Left ventricle myocardium superior (tissue), 1 donor: ENCODE results near the gene TNFAIP8. TPM values are rescaled to one million over a fixed set of nuclear protein-coding genes. Genes with fewer than 3 reads are reported as not detected.

Experiments used
- ATAC-seq: fragments of 200-7000 bp; cut with Tn5 transposase; one replicate; pipeline ENCODE4 v1.9.1; 2020; ENCODE audit warnings: mild to moderate bottlenecking, moderate library complexity
- DNase-seq: peaks from one replicate; pipeline ENCODE4 v3.0.0-alpha.2; 2020
- intact Hi-C: fragments of 100-400 bp; cut with micrococcal nuclease; formaldehyde crosslinking; loops from one replicate; pipeline ENCODE4 v1.11.0; 2022
- total RNA-seq: library from RNA; stranded (reverse); fragmentation: NEBNext Ultra II Directional; extraction: Animal tissue kit (Norgen Biotek cat#: 25700); gene quantifications from one replicate; pipeline ENCODE4 v1.2.1, GENCODE V29; 2021
- donor health status: DM: no; HTN: yes; CAD: no; lungs with severe emphysema.

TNFAIP8 gene
- total RNA-seq, 1 donor from 2014 or later: 16.3 TPM

DNA sequence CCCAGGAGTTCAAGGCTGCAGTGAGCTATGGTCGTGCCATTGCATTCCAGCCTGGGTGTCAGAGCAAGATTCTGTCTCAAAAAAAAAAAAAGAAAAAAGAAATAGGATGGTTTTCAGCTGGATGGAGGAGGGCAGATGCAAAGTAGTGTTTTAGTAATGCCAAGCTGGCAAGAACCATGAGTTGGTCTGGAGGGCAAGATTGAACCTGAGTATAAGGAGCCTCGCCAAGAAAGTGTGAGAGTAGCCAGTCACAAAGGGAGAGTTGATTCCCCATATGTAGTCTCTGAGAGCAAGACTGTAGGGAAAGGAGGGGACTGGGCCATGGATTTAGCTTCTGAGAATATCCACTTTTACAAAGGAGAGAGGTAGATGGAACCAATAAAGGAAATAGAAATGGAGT is 6.9 kb downstream of the TNFAIP8 start:
- ATAC-seq: no peak
- intact Hi-C loops: no loop called here
- no peak for DNase-seq

DNA sequence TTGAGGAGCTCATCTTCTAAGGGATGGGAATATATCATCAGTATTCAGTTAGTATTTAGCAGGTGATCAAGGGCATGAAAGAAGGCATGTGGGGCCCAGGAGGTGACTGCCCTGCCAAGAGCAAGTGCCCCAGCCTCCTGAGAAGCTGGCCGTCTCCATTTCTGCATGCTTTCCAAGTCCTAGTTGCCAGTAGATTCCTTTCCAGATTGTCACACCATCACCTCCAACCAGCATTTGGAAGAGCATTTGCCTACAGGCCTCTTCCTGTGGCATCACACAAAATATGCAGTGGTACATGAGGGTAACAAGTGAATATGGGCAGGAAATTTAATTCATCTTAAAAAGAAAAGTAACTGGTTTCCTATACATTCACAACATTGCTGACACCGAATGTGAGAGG is 7.5 kb downstream of the TNFAIP8 start:
- no peak for ATAC-seq
- no peak for DNase-seq
- intact Hi-C loops: no loop called here

DNA sequence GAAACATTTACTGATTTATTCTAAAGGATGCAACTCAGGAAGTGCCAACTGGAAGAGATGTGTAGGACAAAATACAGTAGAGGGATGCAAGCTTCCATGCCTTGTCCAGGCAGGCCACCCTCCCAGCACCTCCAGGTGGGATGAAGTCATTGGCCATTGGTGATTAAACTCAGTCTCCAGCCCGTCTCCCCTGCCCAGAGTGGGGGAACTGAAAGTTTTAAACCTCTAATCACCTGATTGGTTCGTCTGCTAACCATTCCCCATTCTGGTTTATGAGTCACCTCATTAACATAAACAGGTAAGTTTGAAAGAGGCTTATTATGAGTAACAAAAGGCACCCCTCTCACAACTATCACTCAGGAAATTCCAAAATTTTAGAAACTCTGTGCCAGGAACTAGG is 8.1 kb downstream of the TNFAIP8 start:
- intact Hi-C loops: no loop called here
- no peak for ATAC-seq

DNA sequence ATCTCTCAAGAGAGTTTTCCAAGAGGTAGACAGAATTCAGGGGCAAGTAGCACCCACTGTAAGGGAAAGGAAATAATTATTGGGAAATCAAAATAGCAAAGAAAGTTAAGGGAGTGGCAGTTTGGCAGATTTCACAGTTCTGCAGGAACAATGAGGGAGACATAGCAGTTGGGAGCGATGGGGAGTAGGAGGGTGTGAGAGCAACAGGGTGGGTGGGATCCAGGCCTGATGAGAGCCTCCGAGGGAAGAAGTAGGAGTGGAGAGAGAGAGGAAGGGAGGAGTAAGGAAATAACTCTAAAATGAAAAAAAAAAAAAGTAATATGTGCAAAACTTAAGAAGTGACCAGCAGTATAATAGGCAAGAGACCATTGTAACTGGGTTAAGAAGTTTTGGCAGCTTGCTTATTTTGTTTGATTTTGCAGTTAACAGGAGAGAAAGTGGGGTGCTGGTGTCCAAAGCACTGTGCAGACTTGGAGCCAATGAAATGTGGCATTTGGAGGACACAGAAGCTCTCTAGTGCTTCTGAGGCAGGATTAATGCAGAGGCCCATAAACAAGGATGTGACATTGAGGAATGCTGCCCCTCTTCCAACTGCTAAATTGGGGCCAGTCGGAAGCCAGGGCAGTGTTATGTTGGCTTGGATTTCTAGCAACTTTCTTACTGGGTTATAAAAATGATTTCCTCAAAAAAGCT is 10.2 kb downstream of the TNFAIP8 start:
- peak; percentile 44 for ATAC-seq
- intact Hi-C loops: no loop called here
- DNase-seq: no peak

More for the DNA sequence above, 8.1 kb downstream of the TNFAIP8 start:
- DNase-seq: no peak

DNA sequence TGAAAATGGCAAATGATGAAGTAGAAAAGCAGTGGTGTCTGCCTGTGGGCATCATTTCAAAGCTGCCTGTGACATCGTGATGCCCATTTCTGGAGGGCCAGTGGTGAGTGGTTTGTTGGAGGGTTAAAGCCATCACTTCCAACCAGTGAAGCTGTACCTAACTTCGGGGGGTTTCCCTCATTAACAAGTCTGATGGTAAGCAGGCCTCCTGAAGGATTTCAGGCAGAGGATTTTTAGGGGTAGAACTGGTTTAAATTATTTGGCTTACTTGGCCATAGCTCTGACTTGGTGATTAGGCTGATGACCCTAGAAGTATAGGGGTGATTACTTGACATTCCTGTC is 10.7 kb downstream of the TNFAIP8 start:
- no peak for ATAC-seq
- intact Hi-C loops: no loop called here
- no peak for DNase-seq

DNA sequence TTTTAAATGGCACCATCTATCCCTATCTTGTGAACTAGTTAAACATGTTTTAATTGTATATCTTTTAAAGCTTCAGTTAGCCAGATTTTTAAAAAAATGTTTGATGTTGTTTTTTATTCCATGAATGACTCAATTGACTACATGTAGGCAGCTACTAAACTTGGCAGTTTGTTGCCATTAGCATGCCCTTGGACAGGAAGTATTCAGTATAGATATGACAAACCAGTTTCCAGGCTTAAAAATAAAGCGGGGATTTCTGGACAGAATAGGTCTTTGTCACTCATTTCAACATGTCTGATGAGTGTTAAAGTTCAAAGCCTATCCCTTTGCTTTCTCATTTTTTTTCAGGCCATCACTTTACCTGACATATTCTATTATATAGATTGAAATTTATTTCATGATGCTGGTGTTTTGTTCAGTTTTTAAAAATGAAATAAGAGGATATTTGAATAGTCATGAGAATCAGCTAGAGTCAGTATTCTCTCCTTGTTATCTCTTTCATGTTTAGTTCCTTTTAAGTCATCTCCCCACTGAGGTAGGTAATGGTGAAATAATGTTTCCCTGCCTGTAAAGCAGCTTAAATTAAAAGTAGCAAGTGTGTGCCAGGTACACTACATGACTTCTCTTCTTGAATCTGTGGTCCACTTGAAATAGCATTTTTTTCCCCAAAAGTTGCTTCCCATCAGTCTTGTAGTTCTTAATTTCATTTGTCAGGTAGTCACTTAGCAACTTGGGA is 11.9 kb downstream of the TNFAIP8 start:
- no peak for ATAC-seq
- DNase-seq: no peak
- intact Hi-C loops: no loop called here

DNA sequence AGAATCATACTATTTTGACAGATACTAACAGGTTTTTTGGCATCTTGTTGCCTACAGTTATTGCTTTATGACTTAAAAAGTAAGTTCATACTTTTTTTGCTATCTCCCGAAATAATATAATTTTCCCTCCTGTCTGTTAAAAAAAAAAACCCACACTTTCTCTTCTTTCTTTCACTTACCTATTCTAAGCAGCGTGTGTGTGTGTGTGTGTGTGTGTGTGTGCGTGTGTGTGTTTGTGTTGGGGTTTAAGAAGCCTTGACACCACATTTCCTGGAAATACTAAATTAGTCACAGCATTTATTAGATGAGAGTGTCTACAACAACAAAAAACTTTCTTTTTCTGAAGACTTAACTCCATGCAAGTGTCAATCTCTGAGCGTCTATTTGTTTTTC is 12.4 kb downstream of the TNFAIP8 start:
- intact Hi-C loops: no loop called here
- ATAC-seq: no peak
- no peak for DNase-seq

DNA sequence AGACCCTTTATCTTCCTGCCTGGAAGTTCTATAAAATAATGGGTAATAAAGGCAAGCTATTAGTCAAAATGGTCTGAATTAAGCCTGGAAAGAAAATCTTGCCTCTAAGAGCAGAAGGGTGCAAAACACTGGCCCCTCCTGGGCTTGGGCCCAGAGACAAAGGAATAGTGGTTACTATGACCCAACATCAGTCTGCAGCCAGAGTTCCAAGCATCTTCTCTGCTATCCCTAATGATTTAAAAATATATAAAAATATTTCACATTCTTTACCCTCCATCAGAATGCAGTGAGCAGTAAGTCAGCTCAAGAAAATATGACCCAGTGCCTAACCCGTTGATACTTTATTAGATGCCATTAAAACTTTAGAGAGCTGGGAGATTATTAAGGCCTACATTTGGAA is 14.7 kb downstream of the TNFAIP8 start:
- intact Hi-C loops: no loop called here
- ATAC-seq (no peak), DNase-seq (no peak)

DNA sequence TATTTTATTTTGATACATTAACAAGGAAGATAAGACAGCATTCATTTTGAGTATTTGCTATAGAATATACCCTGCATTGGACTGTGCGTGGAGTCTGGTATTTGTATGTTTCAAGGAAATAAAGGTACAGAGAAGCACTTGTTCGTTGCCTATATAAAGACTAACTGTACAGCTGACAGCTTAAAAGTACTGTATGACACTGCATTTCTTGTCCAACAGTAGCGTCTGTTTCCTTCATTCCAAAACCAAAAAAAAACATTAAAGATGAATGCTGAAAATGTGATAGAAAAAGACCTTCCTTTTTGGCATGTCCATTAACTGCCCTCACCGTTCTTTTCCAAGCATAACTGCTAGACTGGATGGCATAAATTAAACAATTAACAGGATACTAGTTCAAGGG is 15.3 kb downstream of the TNFAIP8 start:
- ATAC-seq: no peak
- no peak for DNase-seq
- intact Hi-C loops: no loop called here

DNA sequence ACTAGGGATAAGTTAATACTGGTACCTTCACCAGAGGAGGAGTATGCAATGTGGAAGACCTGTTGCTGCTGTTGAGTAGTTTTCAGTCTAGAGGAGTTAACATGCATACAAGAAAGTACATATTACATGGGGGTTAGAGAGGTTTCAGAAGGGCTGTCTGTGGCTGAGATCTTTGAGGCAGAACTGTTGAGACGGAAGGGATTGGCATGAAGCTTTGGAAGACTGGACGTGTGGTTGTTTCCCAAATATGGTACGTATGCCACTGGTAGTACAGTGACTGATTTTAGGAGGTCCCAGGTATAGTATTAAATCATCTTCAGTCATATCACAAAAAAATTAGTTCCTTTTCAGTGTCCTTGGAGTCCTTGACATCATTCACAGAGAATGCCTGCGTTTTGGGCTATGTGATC is 17.6 kb downstream of the TNFAIP8 start:
- intact Hi-C loops: no loop called here
- ATAC-seq: no peak
- DNase-seq: no peak

DNA sequence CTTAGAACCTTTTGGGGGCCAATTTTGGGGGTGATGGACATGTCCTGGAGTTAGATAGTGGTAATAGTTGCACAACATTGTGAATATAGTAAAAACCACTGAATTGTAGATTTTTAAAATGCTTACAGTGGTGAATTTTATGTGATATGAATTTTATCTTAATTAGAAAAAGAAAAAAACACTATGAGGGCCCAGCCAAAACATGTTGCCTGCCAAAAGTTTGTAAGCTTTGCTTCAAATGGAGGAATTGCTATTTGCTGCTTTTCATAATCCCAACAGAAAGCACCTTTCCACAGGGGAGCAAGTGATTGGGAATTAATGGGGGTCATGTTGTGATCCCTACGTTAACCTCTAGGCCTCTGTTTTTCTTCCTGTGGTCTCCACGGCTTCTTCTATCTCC is 19.1 kb downstream of the TNFAIP8 start:
- ATAC-seq: no peak
- DNase-seq: no peak
- intact Hi-C loops: no loop called here

DNA sequence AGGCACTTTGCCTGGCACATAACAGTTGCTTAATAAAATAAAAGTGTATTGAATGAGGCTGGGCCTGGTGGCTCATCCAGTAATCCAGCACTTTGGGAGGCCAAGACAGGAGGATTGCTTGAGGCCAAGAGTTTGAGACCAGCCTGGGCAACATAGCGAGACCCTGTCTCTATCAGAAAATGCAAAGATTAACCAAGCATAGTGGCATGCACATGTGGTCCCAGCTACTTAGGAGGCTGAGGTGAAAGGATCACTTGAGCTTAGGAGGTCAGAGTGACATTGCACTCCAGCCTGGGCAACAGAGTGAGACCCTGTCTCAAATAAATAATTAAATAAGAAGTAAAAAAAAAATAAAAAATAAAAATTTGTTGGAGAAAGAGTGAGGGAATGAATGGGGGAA is 21.2 kb downstream of the TNFAIP8 start:
- no peak for DNase-seq
- no peak for ATAC-seq
- intact Hi-C loops: no loop called here

DNA sequence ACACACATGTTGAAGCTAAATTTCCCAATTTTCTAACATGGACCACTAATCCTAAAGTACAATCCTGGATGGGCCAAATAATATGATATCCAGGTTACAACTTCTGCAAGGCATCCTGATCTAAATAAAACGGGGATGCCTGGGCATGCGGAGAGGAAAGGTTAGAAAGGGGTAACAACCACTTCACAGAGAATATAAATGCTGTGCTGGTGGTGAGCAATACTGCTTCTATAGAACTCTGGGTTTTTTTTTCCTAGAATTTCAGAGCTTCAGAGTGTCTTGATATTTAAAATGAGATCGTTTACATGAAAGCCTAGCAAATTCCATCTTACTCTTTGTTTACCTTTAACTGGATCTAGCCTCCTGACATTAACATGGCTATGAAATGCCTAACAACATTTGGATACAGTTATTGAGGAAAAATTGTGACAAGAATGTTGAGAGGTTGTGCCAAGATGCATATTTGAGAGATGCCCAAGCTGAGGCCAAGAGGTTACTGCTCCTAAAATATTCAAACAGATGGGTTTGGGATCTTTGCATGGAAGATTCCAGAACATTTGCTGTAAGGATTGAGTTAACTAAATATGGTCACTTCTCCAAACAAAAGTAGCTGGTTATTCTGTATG is 22.4 kb downstream of the TNFAIP8 start:
- intact Hi-C loops: no loop called here
- ATAC-seq: no peak
- no peak for DNase-seq

DNA sequence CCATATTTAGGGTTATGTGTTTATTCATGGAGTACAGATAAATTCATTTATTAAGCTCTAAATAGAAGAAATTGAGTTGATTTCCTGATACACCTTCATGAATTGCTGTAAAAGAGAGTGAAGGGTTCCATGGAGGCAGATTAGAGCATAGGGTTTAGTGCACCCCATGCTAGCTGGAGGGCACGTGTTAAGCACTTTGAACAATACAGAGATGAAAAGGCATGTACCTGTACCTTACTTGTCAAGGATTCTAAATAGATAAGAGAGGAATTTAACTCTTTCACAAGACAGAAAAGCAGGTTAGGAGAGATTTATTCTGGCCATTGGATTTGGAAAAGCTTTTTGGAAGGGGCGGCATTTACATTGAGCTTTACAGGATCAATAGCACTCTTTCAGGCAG is 23.3 kb downstream of the TNFAIP8 start:
- DNase-seq (no peak), ATAC-seq (no peak)
- intact Hi-C loops: no loop called here

DNA sequence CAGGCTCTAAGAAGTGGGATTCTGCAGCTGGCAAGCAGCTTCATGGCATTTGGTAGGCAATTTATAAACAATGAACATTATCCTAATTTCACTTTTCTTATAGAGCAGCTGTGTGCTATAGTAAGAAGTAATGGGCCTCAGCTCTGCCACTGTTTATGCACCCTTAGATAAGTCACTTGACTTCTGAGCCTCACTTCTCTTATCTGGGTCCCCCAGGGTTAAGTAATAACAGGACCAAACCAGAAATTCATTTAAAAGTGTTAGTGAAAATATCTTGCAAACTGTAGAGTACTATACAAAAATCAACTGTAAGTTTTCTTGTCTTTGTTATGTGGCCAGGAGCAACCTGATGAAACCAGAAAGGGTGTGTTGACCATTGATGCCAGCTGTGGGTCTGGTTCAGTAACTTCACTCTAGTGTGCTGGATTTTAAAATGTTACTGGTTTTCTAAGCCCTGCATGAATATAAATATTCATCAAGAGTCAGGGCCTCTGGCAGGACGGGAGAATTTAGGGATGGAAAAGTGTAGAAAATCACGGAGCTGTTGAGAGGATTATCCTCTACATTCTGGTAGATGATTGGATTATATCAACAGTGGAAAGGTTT is 24.2 kb downstream of the TNFAIP8 start:
- intact Hi-C loops: no loop called here
- no peak for ATAC-seq
- no peak for DNase-seq

DNA sequence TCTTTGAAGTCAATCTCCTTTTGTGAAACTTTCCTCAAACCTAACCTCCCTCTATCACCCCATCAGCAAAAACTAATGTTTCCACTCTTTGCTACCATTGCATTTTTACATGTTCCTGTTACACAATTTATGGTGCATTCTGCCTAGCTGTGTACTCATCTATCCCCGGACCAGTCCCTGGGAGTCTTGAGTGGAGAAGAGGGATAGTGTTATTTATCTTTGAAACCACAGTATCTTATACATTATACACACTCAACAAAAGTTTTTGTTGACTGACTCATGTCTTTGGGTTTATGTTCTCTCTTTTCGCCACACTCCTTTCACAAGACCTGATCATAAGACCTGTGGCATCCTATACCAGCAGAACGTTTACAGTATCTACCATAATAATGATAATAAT is 26.4 kb downstream of the TNFAIP8 start:
- DNase-seq (no peak), ATAC-seq (no peak)
- intact Hi-C loops: no loop called here

DNA sequence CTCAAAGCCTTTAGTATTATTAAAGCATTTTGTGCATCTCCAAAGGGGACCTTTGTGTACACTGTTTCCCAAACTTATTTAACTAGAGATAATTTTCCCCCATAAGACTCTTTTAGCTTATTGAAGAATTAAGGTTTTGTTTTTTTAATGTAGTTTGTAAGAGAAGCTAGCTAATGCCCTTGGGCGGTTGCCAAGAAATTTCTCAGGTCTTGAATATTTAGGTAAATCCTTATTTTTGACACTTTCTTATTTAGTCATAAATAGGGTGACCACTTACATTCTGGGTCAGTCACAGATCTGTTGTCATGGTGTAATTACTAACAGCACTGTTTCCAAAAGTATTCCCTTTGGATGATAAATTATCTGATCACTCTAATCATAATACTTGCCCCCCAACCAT is 27.2 kb downstream of the TNFAIP8 start:
- ATAC-seq (no peak), DNase-seq (no peak)
- intact Hi-C loops: no loop called here

DNA sequence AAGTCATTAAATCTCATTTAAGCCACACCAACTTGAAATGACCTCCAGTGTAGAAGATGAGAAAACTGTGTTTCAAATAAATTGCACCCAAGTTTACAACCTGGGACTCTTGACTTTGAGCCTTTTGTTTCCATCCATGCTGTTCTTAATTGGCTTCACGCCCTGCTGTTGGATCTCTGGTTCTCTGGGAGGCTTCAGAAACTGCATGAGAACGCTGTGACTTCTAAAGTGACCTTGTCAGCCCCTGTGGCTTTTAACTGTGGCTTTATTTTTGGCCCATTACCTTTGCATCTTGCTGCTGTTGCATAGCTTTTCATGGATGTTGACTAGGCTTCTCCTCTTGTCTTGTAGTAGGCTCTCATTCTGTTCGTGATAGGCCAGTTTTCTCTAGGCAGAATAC is 29.3 kb downstream of the TNFAIP8 start:
- intact Hi-C loops: no loop called here

DNA sequence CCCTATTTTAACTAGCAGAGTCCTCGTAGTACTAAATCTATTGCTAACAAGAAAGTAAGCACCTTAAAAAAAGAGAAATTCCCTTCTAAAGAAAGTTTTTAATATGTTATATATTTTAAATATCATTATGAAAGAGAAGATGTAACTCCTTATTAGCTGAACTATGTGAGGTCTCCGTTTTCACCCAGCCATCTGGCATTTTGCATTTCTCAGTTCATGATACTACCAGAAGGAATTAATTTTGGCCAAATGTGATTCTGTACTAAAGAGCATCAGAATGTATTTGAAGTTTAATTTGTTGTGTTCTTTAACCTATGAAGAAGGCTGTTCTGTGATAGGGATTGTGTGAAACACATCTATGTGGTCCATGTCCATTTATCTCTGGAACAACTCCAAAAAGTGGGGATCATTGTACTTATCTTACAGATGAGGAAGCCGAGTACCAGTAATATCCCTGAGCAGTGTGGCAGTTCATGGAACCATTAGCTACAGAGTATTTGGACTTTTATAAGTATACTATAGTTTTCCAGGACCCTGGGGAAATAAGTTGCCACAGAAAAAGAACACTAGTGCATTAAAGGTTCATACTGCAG is 29.8 kb downstream of the TNFAIP8 start:
- no peak for ATAC-seq
- no peak for DNase-seq
- intact Hi-C loops: no loop called here

More for the DNA sequence above, 29.3 kb downstream of the TNFAIP8 start:
- ATAC-seq: peak; percentile 49
- no peak for DNase-seq
